HG03108 (cell line): ENCODE results near the gene LTBP3.
A peak's percentile ranks its signal among the peaks of the same experiment; 100 is the strongest.

ENCODE experiments used
- ATAC-seq: cut with Tn5 transposase; IDR thresholded peaks from one replicate; pipeline ENCODE4 v1.9.1; 2021; ENCODE audit warnings: moderate library complexity; ENCODE audit not compliant: unreplicated experiment

LTBP3 gene

DNA sequence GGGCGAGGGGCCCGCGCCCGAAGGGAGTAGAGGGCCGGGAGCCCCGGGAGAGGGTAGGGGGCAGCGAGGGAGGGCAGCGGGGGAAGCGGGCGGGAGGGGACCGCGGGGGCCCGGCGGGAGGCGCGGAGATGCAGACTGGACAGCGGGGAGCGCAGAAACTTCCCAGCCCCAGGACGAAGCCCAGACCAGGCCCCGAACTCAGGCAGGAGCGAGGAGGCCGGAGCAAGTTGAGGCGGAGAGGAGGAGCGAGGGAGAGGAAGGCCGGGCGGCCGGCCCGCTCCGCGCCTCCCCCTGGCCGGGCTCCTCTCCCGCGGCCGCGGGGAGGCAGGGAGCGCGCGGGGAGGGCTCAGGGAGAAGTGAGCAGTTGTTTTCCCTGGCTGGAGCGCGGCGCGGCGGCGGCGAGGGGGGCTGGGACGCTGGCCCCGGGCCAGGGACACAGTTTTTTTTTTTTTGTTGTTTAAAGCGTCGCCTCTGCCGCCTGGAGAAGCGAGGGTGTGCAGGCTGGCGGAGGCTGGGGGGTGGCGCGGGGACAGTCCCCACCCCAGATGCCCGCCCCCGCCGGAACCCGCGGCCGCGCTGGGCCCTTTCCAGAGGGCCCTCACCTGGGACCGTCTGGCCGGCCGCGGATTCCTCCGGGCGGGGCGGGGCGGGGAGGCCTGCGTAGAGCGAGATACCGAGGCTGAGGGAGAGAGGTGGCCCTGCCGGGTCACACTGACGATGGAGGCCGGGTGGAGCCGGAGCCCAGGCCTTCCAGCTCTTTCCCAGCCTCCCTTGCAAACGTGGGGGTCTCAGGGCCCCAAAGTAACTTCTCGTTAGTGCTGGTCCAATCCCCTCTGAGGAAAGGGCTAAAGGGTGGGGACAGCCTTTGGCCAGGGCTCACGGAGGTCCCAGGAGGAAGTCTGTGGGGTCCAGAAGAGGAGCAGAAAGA, at the start of gene LTBP3:
Gene LTBP3 (minus strand): TSS at position 358 of the 928 bp plus-strand sequence. CDS start 400 bp downstream, outside the sequence.
- ATAC-seq, result no peak

DNA sequence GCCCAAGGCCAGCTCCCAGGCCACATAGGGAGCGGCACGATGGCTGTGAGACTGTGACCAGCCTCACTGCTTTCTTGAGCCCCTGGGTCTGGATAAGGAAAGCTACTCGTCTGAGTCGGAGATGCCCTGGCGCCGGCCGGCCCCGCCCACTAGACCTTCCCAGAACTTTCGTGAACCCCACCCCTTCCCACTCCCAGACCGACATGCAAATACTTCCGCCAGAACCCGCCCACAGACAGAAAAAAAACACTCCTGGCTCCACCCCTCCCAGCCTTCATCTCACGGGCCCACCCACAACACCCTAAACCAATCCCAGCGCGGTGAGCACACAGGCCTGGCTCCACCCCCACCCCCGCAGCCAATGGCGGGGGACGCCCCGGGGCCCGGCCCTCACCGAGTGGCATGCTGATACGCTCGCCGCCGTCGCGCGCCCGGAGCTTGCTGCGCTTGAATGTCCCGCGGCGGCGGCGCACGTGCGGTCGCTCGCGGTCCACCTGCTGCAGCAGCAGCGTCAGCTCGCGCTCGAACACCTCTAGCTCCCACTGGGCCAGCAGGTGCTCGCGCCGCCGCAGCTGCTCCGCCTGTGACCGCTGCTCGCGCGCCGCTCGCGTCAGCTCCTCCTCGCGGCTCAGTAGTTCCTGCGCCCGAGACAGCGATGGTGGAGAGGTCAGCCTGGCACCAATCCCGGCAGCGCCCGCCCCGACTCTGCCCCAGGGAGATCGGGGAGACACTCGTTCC, 48.9 kb upstream of the LTBP3 start:
- no peak for ATAC-seq

DNA sequence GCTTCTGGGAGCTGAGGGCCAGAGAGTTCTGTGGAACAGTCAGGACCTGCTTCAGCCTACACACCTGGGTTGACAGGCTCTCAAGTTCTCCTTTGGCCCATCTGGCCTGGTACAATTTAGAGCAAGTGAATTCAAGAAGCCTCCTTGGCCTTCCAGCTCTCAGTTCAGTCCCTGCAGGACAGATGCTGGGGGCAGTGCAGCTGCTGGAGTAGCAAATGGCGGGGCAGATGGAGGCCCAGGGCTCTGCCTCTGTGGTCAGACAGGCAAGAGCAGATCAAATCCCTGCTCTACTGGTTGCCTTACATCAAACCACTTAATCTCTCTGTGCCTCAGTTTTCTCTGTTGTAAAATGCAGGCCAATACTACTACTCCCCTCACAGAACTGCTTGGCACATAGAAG, 46.1 kb upstream of the LTBP3 start:
- ATAC-seq, result no peak

DNA sequence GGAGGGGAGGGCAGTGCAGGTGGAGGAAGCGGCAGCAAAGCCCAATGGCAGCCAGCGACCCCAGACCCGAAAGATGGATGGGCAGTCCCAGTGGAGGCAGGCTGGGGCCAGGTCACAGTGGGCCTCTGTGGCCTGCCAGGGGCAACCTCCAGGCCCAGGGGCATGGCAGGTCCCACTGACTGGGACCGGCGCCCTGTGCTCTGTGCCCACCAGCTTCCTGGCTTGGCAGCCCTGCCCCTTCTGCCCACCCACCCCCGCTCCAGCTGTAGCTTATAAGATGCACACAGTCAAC, 41.7 kb upstream of the LTBP3 start:
- ATAC-seq, result no peak

DNA sequence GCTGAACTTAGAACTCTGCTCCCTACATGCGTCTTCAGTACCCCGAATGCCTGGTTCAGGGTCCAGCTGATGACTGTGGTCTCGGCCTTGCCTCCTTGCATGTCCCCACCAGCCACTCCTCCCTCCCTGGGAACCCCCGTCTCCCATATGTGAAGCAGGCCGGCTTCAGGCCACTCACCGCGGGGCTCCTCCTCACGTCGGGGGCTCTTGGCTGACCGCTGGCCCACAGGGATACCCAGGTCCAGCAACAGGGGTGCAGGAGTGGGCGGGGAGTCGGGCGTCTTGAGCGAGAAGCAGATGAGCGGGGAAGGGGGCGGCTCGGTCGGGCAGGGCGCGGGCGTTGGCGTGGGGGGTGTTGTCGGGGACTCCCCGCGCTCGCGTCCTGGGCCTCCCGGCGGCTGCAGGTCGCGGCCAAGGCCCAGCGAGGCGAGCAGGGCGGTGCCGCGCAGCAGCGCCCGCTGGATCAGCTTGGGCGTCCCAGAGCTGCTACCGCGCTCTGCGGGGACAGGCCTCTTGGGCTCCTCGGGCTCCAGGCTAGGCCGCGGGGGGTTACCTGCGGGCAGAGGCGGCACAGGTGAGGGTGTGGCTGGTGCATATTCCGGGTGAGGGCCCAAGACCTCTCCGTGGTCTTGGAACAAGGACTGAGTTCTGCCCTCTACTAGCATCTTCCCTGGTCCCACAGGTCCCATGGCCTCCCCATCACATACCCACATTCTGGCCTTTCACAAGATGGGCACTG, 41.2 kb upstream of the LTBP3 start:
- ATAC-seq, result no peak

DNA sequence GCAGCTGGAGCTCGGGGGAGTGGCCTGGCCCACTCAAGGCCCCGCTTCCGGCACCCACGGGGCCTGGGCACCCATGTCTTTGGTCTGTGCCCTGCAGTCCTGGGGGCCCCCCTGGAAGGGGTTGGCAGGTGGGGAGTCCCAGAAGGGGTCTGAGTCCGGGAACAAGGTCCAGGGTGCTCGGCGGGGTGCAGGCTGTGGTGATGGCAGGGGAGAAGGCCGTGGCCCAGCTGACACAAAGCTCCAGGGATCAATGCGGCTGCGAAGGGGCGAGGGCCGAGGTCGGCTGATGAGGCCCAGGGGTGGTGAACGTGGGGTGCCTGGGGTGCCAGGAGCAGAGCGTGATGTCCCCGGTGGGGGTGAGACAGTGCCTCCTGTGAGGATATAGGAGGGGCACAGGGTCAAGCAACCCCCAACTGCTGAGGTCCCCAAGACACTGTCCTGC, 40.1 kb upstream of the LTBP3 start:
- no peak for ATAC-seq

DNA sequence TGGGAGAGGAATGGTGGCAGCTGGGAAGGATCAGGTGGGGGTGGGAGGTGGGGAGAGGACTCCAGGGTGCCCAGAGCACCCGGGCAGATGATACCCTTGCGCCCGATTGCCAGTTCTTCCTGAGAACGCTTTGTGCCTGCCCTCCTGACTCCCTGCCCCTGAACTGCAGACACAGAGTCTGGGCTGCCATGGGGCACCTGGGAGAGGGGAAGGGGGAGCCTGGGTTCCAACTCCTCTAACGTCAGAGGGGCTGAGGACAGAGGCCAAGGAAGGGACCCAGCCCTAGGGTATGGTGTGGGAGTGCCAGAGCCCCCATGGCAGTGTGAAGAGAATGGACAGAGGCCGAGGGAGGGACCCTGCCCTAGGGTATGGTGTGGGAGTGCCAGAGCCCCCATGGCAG, 38.4 kb upstream of the LTBP3 start:
- no peak for ATAC-seq

DNA sequence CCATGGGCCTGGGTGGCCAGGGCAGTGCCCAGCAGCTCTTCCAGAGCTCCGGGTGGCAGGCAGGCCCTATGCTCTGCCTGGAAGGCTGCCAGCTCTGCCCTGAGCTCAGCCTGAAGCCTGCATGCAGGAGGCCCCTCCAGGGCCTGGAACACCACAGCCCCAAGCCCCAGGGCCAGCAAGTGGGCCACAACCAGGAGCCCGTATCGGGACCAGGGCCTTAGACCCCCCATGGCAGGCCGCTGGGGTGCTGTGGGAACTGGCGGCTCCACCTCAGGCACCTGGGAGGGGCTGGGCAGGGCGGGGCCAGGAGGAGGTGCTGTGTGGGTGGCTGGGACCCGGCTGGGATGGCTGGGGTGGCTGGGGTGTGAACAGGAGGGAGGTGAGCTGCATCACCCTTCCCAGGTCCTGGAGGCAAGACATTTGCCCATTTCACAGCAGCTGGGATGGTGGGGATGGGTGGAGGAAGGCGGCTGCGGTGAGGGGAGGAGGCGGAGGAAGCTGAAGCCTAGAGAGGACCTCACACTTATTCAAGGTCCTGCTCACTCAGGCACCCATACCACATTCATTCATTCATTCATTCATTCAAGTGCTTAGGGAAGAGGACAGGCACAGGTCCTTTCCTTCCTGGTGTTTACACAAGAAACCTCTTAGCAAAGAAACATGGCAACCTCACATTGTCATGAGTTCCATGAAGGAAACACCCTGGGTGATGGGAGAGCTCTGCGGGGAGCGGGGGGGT, 37.6 kb upstream of the LTBP3 start, which contains the start of gene KCNK7:
Gene KCNK7 (minus strand): TSS at position 258 of the 739 bp plus-strand sequence. CDS start 28 bp downstream, at position 230.
- no peak for ATAC-seq

DNA sequence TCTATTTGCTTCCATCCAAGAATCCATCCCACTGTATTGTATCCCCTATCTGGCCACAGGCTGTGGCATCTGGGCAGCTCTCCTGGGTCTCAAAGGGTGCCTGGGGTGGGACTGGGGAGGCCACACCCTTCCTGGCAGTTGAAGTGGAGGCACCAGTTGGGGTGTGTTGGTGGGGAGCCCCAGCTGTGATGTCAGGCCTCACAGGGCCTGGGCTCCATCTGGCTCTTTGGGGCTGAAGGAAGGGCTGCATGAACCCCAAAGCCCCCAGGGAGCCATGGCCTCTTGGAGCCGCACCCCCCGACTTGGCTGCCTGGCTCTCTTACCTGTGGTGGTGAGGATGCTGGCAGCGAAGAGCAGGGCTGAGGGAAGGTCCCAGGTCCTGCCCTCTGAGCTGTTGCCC, 37.0 kb upstream of the LTBP3 start:
- ATAC-seq, result no peak

DNA sequence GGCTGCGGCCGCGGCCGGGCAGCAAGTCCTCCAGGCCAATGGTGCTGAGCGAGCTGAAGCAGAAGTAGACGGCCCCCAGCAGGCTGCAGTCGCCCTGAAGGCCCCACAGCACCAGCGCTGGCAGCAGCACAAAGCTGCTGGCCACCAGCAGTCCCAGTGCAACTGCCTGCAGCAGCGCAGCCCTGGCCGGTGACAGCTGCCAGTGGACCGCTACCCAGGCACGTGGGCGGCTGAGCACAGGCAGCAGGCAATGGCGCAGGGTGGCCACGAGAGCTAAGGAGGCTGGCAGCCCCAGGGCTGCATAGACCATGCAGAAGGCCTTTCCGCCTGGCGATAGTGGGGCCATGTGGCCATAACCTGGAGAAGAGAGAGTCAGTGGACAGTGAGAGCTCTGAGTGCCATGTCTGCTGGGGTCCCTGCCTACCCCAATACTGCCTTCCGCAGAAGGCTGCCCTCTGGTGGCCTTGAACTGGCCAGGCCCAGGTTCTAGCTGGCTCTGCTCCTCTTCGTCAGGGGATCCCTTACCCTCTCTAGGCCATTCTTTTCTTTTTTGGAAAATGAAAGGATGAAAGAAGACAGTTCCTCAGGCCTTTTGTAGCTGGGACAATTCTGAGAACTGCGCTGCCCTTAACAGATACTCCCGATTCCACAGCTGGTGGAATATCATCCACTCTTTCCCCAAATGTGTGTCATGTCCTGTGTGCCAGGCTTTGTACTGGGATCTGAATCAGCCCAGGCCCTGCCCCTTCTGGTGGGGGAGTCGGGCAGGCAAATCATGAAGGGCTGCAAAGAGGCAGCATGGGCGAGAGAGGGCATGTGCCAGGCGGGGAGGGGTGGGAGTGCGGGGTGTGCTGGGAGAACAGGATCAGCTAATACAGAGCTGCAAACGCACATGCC, 35.6 kb upstream of the LTBP3 start:
- no peak for ATAC-seq

DNA sequence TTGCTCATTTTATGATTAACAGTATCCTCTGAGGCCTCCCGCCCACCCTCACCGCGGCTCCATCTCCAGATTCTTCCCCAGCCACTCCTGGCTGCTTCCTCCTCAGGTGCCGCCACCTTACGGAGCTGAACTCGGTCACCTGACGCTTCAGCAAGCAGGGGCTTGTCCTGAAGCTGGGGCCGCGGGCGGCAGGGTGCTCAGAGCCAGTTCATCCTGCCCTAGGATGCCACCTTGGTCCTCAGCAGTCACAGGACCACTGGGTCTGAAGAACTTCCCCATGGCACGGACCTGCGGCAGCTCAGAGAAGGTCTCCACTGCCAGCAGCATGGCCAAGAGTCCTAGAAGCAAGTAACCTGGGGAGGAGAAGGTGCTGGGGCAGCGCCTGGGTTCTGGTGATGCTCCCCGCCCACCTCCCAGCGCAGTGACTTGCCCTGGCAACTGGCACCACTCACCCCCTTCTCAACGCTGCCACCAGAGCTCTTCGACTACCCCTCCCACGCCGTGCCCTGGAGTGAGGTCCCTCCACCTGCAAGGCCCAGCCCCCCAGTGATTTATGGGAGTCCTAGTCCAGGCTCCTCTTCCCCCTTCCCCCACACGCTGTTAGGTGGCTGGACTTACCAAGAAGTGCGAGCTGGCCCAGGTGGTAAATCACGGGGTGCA, 34.8 kb upstream of the LTBP3 start:
- no peak for ATAC-seq

DNA sequence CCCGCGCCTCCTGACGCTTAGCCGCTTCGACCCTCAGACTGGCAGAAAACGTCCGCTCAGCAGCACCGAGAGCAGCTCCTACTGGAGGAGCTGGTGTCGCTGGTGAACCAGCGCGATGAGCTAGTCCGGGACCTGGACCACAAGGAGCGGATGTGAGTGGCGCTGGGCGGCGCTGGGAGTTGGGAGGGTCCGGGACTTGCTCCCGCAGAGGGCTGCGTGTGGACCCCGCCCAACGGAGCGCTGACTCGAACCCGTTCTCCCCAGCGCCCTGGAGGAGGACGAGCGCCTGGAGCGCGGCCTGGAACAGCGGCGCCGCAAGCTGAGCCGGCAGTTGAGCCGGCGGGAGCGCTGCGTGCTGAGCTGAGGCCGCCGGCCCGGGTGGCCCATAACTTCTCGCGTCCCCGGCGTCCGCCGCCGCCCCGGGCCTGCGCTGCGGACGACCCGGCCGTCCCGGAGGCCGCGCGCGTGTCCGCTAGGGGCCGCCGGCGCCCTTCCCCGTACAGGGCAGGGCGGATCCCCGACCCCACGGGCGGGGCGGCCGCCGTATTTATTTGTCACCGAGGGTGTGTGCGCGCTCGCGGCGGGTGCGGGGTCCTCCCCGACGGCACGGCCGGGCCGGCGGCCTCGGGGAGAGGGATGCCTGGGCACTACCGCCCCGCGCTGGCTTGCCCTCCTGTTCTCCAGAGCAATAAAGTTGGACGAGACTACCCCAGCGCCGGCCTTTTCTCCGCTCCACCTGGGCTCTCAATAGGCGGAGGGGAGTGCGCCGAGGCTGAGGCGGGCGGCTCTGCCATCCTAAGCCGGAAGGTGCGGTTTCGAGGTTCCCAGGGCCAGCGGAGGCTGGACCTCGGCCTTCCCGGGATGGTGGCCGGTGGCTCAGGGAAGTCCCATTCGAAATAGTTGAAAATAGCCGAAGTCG, 34.0 kb upstream of the LTBP3 start:
- no peak for ATAC-seq

DNA sequence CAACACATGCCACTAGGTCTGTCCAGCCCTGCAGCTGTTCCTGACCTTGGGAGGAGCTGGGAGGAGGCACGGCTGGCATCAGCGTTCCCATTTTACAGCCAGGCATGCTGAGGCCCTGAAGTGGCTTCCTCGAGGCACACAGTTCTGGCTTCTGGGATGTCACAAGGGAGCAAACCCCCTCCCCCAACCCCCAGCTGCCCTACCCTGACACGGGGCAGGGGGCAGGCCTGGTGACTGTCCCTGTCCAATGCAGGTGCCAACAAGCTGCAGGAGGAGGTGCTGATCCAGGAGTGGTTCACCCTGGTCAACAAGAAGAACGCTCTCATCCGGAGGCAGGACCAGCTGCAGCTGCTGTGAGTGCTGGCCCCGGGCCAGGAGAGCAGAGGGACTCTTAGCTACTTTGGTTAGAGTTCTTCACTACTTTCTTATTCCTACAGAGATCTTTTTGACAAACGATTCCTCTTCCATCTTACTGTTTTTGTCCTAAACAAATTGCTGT, 32.1 kb upstream of the LTBP3 start:
- no peak for ATAC-seq

DNA sequence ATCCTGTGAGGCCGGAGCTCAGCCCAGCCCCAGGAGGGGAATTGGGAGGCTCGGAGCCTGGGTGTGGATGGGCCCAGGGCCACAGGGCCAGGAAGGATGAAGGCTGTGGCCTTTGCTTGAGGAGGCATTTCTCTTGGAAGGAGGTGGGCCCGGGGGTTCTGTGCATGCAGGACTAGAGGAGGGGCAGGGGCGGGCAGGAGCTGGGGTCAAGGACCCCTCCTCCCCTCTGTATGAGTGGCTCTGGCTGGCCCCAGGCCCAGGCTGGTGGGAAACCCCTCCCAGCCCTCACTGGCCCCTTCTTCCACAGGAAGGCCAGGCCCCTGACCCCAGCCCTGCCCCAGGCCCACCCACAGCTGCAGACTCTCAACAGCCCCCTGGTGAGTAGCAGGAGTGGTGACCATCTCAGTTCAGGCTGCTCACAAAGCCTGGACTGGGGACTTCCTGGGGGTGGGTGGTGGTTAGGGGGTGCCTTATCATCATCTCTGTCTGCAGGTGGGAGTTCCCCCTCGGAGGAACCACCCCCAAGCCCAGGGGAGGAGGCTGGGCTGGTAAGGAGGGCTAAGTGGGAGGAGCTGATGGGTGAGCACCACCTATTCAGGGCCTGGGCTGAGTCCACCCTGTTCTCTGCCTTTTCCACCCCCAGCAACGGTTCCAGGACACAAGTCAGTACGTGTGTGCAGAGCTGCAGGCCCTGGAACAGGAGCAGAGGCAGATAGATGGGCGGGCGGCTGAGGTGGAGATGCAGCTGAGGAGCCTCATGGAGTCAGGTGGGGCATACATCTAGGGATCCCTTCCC, 31.5 kb upstream of the LTBP3 start:
- no peak for ATAC-seq

DNA sequence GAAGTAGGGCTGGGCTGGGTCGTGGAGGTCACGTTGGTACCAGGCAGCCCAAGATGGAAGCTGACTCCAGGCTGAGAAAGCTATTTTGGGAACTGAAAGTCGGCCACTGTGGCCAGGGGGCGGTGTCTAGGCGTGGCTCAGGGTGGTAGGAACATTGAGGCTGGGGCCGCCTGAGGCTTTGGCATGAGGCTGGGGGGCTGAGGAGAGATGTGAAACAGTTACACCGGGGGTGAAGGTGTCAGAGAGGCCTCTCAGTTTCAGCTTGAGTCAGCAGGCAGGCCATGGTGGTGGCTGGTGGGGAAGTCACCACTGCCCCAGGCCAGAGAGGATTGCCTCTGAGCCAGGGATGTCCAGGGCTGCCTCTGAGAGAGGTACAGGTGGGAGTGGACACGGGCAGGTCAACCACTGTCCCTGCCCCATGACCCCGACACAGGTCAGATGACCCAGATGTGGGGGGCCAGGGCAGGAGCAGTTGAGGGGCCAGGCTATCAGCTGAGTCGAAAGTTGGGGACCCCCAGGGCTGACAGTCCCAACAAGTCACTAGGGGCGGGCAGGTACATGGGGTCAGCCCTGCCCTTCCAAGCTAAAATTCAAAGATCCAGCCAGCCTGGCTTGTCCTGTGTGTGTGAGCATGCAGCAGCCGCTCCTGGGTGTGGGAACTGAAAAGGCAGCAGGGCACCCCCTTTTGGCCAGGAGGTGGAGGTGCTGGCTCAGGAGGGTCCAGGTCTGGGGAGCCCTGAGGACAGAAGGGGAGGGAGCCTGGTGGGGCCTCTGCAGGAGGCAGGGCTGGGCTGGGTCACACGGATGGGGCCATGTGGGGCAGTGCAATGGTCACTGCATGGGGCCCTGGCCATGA, 30.3 kb upstream of the LTBP3 start:
- ATAC-seq, result peak; percentile 79

DNA sequence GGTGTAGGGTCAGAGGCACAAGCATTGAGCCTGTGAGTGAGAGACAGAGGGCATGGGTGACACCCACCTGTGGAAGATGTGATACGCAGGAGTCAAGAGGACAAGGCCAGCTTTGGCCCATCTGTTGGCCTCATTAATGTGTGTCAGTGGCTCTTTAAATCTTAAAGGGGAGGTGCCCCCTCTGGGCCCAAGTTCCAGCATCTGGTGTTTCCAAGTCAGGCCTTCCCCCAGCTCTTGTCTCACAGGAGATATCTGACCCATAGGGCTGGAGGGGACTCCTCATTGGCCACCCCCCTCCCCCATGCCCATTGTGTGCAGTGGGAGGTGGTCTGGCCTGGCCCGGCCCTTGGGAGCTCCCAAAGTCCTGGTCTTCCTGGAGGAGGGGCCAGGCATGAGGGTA, 28.5 kb upstream of the LTBP3 start:
- no peak for ATAC-seq
